GM19455 (cell line): ENCODE data around the gene CNDP1.
A peak's percentile ranks its signal among the peaks of the same experiment; 100 is the strongest.
"Not testable (repeated sequence)": the region's sequence is repeated elsewhere in the genome, so short reads cannot be mapped to it uniquely, and the experiment has no call there.

ENCODE experiments used
- ATAC-seq: cut with Tn5 transposase; IDR thresholded peaks from one replicate; pipeline ENCODE4 v1.9.1; 2021; ENCODE audit not compliant: unreplicated experiment

CNDP1 gene

DNA sequence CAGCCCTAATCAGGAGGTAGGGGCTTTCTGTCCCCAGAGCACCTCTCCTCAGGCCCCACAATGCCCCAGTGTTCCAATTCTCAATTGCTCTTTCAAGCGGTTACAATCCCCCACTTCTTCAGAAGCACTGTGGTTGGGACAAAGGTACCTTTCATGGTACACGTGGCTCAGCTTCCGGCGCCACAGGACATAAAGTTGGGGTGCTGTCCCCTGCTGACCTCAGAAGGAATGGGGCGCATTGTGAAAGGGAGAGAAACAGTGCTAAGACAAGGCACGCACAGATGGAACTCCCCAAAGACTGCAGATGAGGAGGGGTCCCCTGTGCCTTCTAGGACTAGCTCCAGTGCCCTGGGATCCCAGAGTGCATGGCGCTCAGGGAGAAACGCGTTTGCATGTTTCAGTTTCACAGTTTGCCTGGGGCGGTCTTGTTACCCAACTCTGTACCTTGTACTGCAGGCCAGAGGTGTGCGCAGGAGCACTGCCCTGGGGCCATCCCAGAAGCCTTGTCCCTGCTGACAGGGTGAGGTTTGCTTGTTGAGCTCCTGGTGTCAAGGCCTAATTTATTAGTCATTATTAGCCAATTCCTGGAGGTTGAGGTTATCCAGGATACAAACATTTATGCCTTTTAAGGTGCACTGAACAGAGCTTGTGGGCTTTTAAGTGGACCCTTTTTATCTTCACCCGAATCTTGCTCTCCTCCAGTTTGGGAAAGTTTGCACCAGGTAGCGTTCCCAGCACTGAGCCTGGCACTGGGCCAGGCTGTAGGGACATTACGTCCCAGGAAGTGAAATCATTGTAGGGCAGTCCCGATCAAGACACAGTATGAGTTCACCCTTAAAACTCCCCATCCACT lies 7.6 kb downstream of the CNDP1 start:
- ATAC-seq = no peak

DNA sequence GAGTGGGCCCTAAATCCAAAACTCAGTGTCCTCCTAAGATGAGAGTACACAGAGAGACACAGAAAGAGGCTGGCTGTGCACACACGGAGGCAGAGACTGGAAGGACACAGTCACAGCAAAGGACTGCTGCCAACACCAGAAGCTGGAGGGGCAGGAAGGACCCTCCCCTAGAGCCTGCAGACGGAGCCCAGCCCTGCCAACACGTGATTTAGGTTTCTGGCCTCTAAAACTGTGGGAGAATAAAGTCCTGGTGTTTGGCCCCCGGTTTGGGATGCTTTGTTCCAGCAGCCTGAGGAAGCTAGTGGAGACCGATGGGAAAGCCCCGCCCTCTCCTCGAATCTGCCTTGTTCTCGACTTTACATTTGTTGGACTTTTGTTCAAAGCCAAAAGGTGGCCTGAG lies 10.6 kb downstream of the CNDP1 start:
- no peak for ATAC-seq

- no peak for ATAC-seq
These were observed 11.7 kb downstream of the CNDP1 start for GRCh38 chr18:74546007-74546406.

GRCh38 chr18:74546751-74547530 lies 12.6 kb downstream of the CNDP1 start:
- ATAC-seq = no peak

DNA sequence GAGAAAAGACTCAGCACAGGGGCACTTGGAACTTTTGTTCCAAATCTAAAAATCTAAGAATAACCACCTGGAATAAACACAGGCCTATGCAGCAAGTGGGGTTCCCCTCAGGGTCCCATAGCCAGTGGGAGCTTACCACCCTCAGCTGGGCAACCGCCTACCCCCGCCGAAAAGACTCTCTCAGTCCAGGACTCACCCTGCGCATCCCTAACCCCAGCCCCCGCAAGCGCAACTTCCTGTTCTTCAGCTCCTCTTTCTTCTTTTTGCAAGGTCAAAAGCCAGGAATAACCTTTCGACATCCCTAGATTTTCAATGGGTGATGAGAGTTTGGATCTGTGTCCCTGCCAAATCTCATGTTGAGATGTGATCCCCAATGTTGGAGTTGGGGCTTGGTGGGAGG lies 13.6 kb downstream of the CNDP1 start:
- ATAC-seq = no peak

- ATAC-seq = no peak
These were observed 15.3 kb downstream of the CNDP1 start for GRCh38 chr18:74549591-74550104.

- no peak for ATAC-seq
These were observed 16.6 kb downstream of the CNDP1 start for GRCh38 chr18:74550886-74551285.

DNA sequence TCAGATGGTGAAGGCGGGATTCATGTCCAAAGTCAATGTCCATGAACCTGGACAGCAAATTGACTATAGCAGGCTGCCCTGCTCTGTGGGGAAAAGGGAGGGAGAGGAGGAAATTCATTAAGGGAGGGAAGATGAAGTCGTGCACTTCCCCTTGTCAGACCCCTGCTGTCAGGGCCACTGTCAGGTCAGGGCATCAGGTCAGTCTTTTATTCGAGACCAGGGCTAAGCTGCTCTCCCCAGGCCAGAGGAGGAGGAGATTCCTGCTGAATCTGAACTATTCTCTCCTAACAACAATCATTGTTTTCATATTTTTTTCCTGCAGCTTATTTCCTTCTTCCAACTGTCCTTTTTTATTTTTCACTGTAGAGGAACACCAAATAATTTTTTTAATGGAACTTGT lies 17.2 kb downstream of the CNDP1 start:
- no peak for ATAC-seq

GRCh38 chr18:74551936-74552555 lies 17.7 kb downstream of the CNDP1 start:
- ATAC-seq = peak; percentile 99

- ATAC-seq = no peak
These were observed 21.8 kb downstream of the CNDP1 start for GRCh38 chr18:74556126-74556525.

DNA sequence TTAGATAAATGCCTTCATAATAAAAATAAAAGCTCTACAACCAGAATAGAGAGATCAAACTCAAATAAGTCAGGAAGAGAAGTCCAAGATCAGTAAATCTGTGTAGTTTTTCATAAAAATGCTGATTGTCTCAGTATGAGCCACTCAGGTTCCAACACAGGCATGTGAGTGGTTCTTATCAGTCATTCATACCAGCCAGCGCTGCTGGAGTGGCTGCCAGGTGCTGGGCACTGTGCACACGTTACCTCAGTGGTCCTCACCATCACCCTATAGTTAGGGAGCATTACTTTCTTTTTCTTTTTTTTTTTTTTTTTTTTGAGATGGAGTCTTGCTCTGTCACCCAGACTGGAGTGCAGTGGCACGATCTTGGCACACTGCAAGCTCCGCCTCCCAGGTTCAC lies 23.8 kb downstream of the CNDP1 start:
- ATAC-seq = no peak

GRCh38 chr18:74562131-74562730 lies 27.9 kb downstream of the CNDP1 start:
- no peak for ATAC-seq

DNA sequence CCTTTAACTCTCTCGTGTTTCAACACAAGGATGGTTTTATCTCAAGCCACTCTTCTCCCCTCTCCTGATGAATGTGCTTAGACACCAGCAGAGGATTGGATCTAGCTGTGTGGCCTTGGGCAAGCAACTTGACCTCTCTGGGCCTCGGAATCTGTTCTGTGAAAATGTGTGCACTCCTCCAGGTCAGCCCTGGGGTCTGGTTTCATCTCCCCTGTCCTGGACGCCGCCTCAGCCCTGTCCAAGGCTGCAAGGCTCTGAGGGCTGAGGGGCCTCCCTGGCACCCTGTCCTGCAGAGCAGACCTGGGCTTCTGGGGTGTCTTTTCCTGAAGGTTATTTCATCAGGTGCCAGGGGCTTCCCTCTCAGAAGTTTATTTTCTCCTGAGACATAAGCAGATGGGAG lies 28.5 kb downstream of the CNDP1 start:
- ATAC-seq = no peak

DNA sequence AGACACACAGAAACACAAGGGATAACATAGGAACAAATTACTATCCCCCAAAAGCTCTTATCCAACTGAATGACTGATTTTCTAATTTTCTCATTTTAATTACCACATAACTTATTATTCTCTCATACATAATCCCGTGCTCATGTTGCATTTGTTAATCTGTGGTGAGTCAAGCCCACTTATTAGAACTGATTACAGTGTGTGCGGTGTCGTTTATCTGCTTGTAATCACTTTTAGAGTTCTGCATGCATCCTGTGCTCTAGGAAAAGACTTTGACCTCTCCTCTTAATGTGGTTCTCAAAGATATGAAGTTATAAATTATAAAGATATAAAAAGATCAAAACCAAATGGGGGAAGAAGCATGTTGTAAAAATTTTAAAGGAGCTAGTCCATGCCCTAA lies 29.7 kb downstream of the CNDP1 start:
- no peak for ATAC-seq

DNA sequence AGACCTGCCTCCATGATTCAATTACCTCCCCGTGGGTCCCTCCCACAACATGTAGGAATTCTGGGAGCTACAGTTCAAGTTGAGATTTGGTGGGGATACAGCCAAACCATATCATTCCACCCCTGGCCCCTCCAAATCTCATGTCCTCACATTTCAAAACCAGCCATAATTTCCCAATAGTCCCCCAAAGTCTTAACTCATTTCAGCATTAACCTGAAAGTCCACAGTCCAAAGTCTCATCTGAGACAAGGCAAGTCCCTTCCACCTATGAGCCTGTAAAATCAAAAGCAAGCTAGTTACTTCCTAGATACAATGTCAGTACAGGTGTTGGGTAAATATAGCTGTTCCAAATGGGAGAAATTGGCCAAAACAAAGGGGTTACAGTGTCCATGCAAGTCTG lies 30.9 kb downstream of the CNDP1 start:
- ATAC-seq = not testable (repeated sequence)

GRCh38 chr18:74565993-74566392 lies 31.7 kb downstream of the CNDP1 start:
- ATAC-seq = not testable (repeated sequence)

- ATAC-seq = no peak
These were observed 33.5 kb downstream of the CNDP1 start for GRCh38 chr18:74567822-74568221.

DNA sequence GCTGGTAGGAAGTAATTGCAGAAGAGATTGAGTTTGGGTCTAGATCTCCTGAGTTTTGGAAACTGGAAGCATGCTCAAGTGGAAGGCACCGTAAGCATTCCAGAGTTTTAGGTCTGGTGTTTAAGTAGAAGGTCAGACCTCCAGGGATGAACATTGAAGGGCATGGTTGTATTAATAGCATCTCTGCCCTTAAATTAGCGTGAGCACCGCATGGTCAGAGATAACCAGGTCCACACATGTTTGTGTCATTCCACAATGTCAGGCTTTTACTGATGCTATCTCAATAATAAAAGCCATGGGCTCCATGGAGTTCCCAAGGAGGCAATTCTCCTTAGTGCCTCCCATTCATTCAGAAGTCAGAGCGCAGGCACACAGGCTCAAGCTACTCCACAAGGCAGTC lies 35.1 kb downstream of the CNDP1 start:
- no peak for ATAC-seq

DNA sequence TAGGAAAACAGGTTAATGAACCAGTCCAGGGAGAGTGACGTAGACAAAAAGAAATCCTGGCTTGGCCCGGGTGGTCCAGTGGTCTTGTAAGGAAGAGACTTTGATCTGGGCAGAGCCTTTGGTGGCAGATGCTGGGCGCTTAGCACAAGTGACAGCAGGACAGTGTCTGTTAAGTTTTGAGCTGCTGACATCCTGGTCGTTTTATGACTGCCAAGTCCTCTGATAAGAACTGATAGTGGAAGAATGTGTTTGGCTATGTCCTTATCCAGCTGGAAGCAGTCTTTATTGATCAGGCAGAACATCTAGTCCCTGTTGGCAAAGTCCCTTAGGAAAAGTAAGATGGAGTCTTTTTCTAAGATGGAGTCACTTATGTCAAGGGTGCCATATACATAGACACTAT lies 36.0 kb downstream of the CNDP1 start:
- no peak for ATAC-seq

GRCh38 chr18:74571895-74572680 lies 37.8 kb downstream of the CNDP1 start:
- ATAC-seq = no peak
